ENCODE data around the gene NPHP4.

The NPHP4 gene

DNA sequence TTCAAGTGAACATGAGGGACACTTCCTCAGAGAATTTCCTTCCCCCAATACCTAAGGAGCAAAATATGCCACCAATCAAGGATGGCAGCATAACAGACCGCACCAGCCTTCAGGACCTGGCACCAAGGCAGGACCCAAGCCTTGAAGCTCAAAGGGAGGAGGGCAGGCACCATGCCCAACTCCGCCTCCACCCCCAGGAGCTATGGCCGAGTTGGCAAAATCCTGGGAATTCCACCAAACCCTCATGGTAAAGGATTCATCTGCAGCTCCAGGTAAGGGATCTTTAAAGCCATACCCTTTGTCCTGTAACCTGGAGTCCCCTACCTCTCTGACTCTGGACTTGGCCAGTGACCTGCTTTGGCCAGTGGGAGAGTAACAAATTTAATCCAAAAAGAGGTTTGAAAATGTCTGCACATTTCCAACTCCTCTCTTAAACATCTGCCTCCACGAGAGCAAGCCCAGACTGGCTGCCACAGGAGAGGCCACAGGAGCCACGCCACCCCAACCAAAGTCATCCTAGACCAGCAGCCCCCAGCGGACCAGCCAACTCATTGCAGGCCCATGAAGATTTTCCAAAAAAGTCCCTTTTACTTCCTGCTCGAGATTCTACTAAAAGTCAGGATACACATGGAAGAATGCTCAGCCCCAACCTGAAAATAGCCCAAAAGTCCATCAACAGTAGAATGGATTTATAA lies 41.9 kb downstream of the NPHP4 start:
- no peak for DNase-seq
- ATAC-seq = no peak

DNA sequence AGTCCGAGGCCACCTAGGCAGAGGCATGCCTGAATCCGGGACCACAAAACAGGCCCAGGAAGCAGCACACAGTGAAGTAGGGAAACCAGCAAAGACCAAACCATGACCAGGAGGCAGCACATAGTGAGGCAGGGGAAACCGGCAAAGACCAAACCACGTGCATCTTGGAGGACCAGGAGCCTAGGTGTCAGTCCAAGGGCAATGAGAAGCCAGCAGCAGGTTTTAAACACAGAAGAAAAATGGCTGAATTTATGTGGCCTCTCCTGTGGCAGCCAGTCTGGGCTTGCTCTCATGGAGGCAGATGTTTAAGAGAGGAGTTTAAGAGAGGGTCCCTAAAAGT lies 42.5 kb downstream of the NPHP4 start:
- DNase-seq (no peak), ATAC-seq (no peak)

DNA sequence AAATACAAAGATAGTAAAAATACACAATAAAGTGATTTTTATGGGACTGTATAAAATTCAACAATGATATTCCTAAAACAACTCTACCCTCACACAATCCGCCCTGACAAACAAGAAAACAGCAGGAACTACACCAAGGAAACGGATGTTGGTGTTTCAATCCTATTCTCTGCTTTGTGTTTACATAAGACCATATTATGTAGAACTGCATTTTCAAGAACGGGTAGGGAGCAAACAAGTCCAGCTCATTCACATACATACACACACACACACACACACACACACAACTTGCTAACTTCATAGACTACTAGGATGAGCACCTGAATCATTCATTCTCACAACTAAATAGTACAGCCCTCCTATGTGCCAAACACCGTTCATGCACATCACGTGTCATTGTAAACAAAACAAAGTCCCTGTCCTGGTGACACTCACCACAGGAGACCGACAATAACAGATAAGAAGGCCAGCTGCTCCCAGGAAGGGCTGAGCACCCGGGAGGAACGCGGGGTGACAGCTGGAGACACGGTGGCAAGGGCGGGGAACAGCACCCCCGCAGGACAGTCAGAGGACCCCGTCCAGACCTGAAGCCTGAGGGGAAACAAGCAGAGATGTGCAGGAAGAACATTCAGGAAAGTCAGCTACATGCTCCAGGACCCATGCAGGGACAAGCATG lies 43.0 kb downstream of the NPHP4 start:
- ATAC-seq = no peak
- no peak for DNase-seq

DNA sequence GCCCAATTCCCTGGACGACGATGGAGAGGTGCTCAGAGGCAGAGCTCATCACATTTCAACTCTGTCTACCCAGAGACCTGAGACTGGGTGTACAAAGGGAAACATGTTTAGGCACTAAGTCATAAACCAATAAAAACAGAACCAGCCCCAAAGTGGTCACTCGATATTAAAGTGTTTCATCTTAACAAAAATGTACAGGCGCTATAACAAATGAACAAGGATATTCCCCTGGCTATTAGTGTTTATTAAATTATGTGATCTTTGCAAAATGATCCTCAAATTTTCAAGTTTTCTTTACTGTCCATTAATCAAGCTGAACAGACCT lies 43.6 kb downstream of the NPHP4 start:
- ATAC-seq (no peak), DNase-seq (no peak)

DNA sequence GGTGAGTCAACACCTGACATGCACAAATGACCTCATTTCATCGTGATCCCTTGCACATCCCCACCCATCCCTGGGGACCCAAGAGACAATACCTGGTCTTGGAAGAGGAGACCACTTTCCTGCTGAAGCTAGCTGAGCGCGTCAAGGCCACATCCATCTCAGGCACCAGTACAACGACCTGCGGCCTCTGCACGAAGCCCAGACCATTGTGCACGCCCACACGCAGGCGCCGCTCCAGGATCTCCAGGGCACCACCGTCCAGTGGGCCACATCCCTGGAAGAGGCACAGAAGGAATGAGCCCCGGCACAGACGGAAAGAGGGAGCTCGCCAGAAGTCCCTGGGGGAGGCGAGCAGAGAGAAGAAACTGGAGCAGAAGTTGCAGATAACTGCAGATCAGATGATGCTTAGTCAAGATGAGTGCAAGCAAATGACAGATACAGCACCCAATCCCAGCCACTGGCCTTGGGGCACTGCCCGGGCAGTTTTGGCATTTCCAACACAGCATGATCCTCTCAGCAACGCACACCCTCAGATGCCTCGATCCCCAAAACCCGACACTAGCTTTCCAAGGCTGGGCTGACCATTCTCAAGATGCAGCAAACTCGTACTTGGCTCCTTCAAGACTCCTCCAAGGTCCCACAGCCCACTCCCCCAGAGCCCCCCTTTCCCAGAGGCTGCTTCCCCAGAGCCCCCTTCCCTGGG lies 44.1 kb downstream of the NPHP4 start:
- ATAC-seq (no peak), DNase-seq (no peak)

DNA sequence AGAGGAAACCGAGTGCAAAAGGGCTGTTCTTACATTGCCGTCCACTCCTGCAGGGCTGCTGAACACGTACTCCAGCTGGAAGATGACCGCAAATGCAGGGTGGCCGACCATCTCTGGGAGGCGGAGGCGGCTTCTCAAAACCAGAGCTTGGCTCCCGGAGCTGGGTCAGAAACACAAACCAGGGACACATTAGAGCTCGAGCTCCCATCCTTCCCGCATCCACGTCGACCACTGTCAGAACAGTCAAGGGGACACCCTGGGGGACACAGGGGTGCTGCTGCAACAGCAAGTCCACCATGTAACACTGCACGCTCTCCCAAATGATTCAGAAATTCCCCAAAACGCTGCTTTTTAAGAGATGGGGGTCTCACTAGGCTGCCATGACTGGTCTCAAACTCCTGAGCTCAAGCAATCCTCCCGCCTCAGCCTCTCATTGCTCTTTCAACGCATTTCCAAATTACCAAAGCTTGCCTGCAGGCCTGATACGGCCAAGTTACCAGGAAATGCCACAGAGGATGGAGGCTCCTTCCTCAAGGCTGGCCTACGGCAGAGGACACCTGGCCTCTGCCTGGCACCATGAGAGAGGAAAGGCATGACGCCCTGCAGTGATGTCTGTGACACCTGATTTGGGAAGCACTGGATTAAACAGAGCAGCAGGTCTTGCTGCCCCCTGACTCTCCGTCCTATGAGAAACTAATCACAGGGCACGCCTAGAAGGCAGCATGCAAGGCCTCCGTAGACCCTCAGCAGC lies 45.0 kb downstream of the NPHP4 start:
- DNase-seq (no peak), ATAC-seq (no peak)

DNA sequence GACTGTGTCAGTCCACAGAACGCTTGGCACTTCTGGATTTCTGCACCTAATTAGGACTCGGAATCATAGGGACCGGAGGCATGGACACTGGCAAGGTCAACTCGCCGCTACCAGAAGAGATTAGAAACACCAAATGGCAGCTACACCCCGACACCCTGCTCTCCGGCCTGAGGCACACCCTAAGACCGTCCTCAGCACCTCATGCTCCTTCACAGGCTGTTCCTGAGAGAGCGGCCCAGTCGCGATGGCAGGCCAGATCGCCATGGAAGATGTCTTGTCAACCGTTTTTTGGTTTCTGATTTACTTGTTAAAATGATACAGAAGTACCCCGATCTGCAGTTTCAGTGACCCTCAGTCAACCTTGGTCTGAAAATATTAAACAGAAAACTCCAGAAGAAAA lies 46.8 kb downstream of the NPHP4 start:
- DNase-seq = no peak
- no peak for ATAC-seq

DNA sequence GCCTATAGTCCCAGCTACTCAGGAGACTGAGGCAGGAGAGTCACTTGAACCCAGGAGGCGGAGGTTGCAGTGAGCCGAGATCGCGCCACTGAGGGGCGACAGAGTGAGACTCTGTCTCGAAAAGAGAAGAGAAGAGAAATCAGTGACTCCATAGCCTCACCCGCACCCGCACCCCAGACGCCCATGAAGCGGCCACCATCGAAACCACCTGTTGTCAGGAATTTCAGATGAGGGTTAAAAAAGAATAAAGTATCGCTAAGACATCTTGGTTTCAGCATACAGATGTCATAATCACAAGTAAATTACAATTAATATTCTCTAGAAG lies 47.4 kb downstream of the NPHP4 start:
- DNase-seq (no peak), ATAC-seq (no peak)

DNA sequence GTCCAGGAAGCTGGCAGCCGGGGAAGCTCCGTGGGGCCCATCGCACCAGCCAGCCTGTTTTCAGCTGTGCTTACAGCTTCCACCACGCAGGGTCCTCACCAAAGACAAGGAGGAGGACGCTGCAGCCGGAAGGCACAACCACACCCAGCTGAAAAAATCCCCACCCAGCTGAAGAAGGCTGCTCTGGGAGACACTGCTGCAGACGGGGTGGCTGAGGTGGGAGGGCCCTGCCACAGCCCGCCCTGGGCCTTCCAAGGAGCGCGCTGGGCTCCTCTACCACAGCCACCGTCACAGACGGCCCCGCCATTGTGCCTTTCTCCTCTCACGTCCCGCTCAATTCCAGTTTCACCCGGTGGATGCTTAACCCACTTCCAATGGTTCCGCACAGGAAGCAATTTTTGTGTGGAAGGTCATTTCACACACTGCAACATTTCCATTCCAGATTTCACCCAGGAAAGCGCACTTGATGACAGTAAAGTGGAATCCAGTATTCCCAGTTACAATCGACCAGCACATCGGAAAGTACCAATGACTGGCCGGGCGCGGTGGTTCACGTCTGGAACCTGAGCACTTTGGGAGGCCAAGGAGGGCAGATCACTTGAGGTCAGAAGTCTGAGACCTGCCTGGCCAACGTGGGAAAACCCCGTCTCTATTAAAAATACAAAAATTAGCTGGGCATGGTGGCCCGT lies 47.9 kb downstream of the NPHP4 start:
- no peak for ATAC-seq

DNA sequence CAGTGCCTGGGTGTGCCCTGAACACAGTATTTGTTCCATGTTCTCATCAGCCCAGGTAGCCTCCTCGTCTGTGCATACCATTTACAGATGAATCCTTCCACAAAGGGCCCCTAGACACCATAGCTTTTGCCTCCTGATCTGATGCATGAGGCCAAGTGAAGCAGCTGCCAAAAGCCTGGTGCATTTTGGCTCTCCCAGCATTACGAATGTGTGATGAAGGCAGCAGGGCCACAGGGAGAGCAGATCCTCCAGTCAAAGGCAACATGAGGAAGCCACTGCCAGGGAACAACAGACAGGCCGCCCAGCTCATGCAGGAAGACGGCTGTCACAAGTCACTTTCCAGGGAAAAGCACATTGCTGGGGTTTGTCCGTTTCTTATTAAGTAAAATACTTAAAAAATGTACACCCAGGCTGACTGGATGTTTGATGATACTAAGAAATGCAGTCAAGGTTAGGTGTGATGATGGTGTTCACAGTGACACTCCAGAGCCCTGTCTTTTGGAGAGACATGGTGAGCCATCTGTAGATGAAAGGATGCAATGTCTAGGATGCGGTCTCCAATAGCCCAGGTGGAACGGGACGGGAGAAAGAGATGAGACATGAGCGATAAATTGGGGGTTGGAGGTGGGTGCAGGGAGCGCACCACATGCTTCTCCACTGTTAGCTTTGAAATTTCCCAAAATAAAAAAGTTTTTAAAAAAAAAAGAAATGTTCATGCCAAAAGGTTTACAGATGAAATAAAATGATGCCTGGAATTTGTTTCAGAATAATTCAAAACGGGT lies 48.7 kb downstream of the NPHP4 start:
- DNase-seq = no peak
- ATAC-seq = no peak

More for the DNA sequence above, 47.9 kb downstream of the NPHP4 start:
- DNase-seq = no peak

DNA sequence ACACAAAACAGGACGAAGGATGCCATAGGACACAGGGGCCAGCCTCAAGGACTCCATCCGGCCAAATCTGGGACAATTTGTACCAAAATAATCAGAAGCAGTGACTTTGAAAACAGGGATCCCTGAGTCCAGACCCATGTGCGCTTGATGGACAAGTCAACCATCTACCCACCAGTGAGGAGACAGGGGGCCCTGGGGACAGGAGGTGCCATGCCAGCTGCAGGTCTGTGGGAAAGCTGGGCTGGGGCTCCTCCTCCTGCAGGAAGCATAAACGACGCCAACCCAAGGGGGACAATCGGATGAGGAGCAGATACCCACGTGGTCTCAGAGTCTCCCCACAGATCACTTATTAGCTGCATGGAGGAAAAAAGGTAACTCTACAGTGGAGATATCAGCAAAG lies 50.6 kb downstream of the NPHP4 start:
- no peak for ATAC-seq
- DNase-seq = no peak

DNA sequence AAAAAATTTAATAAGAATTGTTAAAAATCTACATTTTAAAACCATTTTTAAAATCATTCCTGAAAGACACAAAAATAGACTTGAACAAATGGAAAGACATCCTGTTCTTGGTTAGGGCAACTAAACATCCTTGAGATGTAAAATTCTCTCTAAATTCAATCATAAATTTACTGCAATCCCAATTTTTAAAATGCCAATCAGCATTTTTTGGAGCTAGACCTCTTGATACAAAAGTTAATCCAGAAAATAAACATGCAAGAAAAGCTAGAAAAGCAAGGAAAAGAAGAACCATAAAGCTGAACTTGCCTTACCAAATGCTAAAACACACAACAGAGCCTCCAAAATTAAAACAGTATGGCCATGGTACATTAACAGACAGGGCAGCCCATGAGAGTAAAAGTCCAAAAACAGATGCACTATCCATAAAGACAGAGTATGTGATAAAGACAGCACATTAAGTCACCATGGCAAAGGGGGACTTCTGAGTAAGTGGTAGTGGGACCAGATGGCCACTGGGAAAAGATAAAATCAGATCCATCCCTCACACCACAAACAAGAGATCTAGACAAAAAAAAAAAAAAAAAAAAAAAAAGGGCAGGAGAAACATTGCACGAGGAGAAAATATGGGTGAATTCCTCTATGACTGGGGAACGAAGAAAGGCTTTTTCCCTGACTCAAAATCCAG lies 51.4 kb downstream of the NPHP4 start:
- DNase-seq = no peak
- ATAC-seq = no peak

DNA sequence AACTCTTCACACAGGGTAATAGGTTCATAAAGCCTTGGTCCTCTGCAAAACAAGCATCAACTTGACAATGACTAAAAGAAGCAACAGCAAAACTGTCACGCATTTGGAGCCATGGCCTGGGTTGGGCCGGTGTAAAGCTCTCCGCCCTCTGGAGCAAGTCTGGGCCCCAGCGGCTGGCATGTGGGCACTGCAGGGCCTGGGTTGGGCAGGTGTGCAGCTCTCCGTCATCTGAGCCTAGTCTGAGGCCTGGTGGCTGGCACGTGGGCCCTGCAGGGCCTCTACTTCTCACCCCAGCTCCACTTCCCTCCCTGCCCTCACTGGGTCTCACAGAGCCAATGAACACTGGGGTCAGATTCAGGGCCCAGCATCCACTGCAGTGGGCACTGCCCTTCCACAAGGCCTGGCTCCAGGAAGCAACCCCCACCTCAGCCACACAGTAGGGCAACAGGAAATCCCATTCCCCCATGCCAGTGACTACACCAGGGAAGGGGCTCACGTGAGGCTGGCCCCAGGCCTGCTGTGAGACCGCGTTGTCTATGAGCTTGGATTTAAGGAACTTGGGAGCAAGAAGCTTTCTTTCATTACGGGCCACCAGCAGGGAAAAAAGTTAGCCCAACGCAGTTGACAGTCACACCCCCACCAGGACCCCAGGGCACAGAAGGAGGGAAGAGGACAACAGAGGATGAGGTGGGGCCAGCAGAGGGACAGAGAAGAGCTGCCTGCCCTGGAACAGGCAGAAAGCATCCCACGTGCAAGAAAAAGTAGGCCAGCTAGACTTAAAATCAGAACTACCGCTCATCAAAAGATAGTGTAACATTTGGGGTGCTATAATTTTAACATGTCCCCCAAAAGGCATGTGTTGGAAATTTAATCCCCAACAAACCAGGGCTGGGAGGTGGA lies 52.7 kb downstream of the NPHP4 start:
- DNase-seq = no peak
- ATAC-seq = no peak

DNA sequence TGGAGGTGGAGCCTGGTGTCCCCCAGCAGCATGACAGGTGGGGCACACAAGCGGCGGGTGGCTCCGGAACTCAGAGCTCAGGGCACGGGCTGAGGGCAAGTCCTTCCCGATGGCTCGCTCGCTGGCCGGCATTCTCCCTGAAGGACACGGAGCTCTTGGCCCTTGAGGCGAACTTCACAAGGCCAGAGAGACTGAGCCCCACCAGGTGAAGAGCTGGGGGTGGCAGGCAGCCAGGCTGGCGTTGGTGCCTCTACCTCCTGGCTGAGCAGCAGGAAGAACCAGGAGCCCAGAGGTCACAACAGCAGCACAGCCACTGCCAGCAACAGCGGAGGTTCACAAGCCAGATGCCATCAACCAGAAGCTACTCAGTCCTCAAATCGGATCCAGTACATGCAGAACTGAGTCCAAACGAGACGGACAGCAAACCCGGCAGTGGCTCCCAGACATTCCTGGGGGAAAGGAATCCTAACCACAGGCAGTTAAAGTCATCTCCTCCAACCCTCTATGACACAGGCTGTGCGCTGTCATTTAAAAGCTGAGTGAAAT lies 54.1 kb downstream of the NPHP4 start:
- no peak for DNase-seq
- no peak for ATAC-seq

DNA sequence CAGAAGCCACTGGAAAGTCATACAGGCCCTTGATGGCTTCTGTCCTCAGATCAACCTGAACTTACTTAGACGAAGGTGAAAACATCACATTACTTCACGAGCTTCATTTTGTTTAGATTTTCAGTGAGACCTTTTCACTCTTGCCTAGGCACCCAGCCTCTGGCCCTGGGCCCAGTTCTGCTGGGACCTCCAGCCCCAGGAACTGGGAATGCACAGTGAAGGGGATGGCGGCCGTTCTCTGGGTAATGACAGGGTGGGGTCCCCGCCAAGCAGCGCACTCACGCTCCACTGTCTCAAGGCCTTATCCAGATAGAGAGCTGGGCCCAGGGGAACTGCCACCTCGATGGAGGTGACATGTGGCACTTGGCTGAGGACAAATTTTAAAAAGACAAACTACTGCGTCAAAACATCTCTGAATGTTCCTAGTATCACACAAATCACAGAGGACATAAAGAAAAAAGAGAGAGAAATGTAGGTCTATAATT lies 54.8 kb downstream of the NPHP4 start:
- DNase-seq (no peak), ATAC-seq (no peak)

DNA sequence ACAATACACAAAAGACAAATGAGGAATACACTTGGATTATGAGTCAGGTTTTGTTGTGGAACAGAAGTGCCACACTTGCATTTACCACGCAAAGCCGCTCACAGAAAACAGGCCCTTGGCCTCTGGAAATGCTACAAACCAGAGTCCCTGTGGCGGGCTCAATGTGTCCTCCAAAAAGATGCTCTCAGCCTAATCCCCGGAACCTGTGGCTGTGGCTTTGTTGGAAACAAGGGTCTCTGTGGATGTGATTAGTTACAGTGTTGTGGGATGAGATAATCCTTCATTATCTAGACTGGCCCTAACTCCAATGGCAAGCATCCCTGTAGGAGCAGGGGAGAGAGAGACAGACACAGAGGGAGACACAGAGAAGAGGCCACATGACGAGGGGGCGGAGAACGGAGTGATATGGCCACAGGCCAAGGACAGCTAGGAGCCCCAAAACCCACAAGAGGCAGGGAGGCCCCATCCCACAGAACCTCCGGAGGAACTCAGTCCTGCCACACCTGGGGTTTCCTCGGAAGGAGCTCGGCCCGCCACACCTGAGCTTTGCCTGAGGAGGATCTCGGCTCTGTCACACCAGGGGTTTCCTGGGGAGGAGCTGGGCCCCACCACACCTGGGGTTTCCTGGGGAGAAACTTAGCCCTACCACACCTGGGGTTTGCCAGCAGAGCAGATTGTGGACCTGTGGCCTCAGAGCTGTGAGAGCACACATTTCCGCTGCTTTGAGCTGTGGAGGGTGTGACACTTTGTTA lies 55.4 kb downstream of the NPHP4 start:
- DNase-seq = no peak
- ATAC-seq = no peak

DNA sequence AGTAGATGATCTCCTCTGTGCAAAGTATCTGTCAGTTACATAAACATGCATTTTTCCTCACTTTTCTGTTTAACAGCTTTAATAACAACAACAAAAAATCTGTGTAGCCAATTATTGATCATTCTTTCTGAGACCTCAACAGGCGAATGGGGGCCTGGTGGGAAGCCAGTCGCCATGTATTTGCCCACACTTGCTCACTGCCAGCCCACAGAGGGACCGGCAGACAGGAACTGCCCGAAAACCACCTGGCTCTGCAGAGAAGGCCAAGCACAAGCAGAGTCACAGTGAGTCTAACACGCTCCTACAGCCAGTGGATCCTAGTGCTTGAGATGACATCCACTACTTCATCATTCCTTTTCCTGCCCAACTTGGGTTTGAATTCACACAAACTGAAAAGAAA lies 56.1 kb downstream of the NPHP4 start:
- ATAC-seq (no peak), DNase-seq (no peak)

DNA sequence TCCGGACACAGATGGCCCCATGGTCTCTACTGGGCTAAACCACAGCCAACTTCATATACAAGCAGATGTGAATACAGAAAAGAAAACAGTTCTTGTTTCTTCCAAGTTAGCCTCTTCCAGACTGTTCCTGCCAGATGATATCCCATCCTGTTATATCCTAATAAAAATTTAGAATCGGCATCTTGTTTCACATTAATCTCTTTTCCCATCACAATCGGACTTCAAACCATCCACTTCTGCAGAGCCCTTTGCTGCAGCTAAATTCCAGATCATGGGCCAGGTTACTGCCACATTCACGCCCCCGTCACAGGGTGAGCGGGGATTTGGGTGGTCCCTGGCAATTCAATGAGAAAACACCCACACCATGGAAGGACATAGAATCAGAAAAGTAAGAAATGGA lies 57.2 kb downstream of the NPHP4 start:
- no peak for DNase-seq
- ATAC-seq = no peak
